HUDEP-2 (cell line): ENCODE results near the gene DENND4A.

ENCODE experiments used
- DNase-seq, 76 experiments: peaks; one replicate each; lab custom pipeline; 2025; ENCODE audit not compliant: unreplicated experiment in 76 of 76; lab: John Stamatoyannopoulos, UW

The DENND4A gene

DNA sequence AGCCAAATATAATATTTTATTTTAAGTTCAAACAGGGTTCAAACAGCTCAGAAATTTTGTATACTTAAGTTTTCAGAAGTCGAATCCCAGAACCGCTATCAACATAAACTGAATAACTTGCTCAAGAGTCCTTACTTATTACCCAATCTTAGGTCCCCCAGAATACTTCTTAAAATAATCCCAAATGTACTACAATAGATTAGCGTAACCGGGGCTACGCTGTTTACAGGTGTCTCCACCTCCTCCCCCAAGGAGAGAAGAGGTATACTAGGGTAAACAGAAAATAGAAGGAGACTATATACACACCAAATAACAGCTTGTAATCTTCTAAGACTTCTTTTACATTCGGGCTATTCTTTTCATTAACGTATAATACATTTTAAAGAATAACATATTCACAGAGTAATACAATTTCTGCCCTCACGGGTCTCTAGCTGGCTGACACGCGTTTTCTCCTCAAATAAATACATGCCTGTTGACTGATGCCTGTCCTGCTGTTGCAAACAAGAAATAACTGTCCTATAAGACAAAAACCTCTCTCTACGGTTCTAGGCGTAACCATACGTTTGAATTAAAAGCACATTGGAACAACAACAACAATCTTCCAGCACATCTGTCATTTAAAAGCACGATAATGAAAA lies 1.3 kb downstream of the DENND4A start:
- DNase-seq, result peak in 3 of 76 experiments; percentile 46 to 64 (median 51)

DNA sequence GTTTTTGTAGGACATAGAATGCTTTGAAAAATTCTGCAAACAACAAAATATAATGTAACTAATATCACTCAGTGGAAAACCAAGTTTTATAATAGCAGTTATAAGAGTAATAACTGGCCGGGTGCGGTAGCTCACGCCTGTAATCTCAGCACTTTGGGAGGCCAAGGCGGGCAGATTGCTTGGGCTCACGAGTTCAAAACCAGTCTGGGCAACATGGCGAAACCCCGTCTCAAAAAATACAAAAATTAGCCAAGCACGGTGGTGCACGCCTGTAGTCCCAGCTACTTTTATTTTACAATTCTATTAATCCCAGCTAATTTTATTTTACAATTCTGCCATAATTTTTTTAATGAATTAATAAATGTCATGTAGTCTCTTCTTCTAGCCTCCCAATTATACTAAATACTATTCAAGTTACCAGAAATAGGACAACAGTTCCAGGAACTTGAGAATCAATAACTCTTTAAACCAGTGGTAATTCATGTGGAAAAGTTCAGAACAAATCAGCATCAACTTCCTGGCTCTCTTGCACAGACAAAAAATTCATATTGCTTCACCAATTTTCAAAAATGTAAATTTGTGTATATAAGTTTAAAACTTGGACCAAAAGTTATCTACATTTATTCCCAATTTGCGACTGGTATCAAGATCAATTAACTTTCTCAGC lies 2.2 kb downstream of the DENND4A start:
- no peak for DNase-seq

DNA sequence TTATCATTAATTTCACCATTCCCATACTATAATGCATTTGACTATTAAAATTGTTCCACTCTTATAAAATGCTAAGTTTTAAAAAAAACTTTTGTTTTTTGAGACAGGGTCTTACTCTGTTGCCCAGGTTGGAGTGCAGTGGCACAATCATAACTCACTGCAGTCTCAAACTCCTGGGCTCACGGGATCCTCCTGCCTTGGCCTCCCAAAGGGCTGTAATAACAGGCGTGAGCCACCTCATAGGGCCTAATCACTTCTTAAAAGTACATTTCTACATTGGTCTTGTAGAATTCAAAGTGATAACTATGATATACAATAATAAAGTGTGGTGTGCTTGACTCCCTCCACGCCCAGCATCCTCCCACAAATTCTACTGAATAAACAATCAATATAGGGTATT lies 3.0 kb downstream of the DENND4A start:
- no peak for DNase-seq

DNA sequence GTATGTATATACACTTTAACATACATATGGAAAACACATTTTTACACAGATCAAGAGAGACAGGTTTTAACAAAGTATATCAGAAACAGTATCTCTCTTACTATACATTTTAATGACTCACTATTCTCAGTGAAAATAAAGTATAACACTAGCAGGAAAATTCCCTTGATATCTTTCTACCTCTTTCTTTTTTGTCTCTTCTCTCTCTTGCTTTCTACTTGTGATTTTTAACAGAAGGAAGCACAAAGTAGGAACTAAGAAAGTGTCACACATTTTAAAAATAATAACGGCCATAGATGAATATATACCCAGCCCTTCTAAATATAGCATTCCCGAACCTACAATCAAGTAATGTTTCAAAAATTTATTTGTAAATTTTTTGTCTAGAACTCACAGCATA lies 4.8 kb downstream of the DENND4A start:
- DNase-seq, result no peak

DNA sequence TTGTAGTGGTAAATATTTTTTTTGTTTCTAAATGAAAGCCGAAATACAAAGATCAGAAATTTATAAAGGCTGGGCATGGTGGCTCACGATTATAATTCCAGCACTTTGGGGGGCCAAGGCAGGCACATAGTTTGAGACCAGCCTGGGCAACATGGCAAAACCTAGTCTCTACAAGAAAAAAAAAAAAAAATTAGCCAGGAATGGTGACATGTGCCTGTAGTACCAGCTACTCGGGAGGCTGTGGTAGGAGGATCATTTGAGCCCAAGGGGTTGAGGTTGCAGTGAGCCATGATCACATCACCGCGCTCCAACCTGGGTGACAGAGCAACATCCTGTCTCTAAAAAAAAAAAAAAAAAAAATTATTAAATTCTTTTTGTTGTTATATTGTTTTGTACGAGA lies 6.9 kb downstream of the DENND4A start:
- DNase-seq, result no peak

DNA sequence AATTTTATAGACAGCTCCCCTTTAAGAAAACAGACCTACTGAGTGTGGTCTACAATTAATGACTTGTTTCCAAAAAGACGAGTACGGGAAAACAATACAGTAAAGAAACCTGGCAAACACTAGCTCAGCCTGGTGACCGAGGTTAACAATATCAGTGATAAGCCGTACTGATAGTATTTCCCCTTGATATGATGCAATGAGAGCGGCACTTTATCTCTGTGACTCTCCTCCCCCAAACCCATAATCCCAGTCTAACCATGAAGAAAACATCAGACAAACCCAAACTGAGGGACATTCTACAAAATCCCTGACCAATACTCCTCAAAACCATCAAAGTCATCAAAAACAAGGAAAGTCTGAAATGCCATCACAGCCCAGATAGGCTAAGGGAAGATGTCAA lies 8.2 kb downstream of the DENND4A start:
- peak in 19 of 76 experiments; percentile 12 to 50 (median 28) for DNase-seq

DNA sequence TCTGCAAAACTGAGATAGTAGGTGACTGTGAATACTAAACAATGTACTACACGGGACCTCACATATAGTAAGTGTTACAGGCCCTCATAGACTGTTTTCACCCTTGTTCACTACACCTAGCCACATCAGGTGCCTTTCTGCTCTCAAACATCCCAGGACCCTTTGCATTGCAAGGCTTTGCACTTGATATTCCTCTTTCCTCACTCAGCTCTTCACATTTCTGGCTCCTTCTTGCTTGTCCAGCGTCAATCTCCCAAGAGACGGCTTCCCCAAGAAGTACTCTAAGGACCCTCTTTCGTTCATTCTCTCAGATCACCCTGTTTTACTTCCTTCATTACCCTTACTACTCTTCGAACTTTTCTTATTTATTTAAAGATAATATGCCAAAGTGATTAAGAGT lies 10.0 kb downstream of the DENND4A start:
- DNase-seq, result no peak

DNA sequence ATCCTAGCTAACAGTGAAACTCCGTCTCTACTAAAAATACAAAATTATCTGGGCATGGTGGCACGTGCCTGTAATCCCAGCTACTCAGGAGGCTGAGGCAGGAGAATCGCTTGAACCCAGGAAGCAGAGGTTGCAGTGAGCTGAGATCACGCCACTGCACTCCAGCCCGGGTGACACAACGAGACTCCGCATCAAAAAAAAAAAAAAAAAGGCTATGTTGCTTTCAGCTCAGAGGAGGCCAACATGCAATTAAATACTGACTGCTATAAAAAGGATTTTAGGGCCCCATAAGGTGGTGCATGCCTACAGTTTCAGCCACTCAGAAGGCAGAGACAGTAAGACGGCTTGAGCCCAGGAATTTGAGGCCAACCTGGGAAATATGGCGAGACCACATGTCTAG lies 13.4 kb downstream of the DENND4A start:
- peak in 5 of 76 experiments; percentile 6 to 33 (median 24) for DNase-seq

DNA sequence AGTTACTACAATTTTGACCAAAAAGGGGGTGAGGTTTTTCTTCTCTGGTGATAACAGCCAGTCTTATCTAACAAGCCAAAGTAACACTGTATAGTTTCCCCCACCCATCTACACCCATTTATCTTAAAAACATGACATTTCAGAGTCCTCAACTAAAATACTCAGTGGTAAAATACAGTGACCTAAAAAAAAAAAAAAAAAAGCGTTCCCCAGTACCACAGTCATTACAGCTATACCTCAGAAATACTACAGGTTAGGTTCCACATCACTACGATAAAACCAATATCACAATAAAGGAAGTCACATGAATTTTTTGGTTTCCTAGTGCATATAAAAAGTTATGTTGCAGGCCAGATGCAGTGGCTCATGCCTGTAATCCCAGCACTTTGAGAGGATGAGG lies 13.8 kb downstream of the DENND4A start:
- DNase-seq, result peak in 37 of 76 experiments; percentile 15 to 89 (median 65)

DNA sequence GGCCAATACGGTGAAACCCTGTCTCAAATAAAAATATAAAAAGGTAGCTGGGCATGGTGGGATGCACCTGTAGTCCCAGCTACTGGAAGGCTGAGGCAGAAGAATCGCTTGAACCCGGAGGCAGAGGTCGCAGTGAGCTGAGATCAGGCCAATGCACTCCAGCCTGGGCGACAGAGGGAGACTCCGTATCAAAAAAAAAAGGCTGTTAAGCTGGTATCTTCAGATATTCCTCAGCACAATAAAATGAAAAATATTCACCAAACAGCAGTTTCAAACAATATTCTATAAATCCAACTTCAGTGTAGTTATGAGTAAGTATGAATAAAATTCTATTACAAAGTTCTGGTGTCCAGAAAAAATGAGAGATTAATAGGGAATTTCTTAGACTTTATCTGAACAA lies 14.2 kb downstream of the DENND4A start:
- DNase-seq, result peak in 62 of 76 experiments; percentile 8 to 82 (median 41)

DNA sequence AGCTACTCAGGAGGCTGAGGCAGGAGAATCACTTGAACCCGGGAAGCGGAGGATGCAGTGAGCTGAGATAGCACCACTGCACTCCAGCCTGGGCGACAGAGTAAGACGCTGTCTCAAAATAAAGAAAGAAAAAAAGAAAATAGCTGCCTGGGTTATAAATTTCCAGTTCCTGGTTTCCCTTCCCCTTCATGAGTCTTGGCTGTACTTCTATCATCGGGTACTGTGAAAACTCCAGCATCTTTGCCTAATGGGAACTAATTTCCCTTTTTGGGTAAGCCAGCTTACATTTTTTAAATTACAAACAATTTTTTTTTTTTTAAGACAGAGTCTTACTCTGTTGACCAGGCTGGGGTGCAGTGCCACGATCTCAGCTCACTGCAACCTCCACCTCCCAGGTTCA lies 15.0 kb downstream of the DENND4A start:
- no peak for DNase-seq

DNA sequence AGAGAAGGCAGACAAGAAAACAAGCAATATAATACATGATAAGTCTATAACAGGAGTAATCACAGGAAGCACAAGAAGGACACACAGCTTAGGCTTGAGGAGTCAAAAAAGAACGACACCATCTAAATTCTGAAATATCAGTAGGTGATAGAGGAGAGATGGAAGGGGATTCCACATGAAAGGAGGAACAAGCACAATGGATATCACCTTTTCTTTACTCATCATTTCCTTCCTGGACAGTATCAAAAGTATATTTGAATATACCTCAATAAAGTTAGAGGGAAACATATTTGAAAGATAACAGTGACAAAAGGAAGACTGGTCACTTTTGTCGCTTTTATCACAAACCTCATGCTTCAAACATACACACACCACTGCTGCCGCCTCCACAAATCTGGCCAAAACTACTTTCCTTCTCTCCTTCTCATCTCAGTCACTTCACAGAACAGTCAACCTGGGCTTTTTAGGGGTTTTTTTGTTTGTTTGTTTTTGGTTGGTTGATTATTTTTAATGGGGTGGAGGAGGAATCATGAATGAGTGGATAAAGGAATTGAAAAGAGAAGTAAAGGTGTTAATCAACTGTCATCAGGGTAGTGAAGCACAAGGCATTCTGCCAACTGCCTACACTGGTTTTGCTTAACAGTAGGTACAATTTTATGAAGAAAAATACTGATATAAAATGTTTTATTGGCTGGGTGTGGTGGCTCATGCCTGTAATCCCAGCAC lies 18.5 kb downstream of the DENND4A start:
- DNase-seq, result peak in 4 of 76 experiments; percentile 2 to 18 (median 13)

DNA sequence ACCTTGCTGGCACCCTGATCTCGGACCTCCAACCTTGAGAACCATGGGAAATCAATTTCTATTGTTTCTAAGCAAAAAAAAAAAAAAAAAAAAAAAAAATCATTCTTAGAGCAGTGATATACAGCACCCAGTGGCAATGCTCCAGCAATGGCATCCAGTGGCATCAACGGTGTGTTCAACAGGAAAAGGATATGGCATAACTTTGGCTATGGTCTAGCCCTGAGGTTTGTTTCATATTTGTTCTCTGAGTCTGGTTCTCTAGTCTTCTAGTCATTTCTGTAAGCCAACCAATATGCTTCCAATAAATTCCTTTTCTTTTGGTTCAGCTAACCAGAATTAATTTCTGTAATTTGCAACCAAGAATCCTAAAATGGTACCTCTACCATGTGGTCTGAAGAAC lies 19.2 kb downstream of the DENND4A start:
- no peak for DNase-seq

DNA sequence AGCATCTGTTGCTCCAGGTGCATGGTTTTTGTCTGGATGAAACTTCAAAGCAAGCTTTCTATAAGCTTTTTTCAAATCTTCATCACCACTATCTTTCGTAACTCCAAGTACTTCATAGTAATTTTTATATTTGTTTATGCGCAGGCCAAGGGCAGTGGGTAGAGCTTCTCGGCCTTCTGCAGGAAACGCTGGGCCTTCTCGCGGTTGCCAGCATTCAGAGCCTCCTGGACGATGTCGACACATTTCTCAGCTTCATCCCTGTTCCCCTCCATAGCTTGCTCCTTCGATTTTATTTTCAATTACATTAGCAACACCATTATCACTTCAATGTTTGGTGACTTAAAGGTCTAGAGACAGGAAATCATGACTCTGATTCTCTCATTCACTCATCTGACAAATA lies 20.2 kb downstream of the DENND4A start:
- no peak for DNase-seq

DNA sequence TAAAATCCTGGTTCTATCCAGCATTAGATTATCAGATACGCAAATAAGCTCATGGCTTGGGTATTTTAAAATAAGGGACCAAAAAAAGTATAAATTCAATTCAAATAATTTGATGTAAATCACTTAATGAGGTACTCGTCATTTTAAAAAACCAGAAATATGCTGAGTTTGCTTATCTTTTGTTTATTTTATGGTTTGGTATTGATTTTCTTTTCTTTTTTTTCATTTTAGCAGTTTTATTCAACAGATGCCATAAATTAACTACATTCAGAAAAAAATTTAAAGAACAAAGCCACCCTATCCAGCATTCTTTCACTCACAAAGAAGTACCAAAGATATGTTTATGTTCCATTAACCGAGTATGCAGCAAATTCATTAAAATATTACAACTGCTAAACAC lies 22.6 kb downstream of the DENND4A start:
- DNase-seq, result no peak

DNA sequence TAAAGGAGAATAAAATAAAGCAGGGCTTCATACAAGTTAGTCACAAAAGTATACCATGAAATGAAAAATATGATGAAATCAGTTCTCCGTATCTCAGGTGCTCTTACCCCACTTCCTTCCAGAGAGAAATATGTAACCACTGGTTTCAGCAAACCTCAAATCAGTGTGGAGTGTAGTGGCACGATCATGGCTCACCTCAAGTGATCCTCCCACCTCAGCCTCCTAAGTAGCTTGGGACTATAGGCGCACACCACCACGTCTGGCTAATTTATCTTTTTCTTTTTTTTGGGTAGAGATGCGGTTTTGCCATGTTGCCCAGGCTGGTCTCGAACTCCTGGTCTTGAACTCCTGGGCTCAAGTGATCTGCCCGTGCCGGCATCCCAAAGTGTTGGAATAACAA lies 24.2 kb downstream of the DENND4A start:
- no peak for DNase-seq

DNA sequence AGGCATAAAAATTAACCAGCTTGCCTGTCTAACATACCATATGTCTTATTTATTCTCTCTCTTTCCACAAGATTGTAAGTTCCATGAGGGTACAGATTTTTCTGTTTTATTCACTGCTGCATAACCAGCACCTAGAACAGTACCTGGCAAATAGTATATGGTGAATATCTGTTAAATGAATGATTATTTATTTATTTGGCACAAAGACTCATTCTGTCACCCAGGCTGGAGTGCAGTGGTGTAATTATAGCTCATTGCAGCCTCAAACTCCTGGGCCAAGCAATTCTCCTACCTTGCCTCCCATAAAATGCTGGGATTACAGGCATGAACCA lies 24.9 kb downstream of the DENND4A start:
- DNase-seq, result no peak

DNA sequence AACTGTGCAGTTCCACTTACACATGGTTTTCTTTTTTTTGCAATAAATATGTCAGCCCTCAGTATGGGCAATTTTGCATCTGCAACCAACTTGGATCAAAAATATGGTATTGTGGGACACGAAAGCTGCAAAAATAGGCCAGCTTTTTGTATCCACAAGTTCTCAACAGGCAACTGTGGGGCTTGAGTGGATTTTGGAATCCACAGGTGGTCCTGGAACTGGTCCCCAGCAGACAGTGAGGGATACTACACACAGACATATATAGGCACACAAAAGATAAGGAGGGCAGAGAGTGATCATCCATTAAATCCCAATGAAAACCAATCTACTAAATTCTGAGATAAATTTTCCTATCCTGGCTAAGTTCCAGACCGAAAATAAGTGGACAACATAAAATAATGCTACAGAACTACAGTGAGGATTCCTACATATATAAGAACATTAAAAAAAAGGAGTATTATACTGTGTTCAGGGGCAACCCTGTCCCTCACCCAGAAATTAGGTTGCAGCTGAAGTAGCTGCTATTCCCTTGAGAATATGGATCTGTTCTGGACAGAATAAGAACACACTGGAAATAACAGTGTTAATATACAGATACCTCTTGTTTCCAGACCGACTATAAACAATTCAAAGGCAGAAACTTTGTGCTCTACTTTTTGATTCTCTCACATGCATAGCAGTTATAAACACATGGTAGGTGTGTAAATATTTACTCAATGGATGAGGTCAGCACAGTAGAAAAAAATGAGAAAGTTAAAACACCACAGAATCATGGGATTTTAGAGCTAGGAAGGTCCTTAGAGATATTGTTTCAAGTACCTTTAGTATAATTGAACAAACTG lies 25.4 kb downstream of the DENND4A start:
- DNase-seq, result no peak

DNA sequence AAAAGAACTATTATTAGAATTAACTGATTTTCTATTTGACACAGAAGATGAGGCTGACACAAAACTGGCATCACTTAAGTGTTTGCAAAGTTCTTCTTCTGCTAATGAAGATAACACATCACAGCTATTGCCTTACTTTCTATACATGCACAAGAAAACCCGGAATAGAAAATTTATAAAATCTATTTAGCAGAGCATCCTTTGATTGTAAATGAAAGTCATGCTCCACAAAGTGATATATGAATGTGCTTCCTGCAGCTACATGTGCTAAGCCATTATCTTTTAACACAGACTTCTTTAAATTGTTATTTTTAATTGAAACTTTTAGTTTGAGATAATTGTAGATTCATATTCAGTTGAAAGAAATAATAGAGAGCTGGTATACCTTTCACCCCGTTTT lies 27.0 kb downstream of the DENND4A start:
- no peak for DNase-seq

DNA sequence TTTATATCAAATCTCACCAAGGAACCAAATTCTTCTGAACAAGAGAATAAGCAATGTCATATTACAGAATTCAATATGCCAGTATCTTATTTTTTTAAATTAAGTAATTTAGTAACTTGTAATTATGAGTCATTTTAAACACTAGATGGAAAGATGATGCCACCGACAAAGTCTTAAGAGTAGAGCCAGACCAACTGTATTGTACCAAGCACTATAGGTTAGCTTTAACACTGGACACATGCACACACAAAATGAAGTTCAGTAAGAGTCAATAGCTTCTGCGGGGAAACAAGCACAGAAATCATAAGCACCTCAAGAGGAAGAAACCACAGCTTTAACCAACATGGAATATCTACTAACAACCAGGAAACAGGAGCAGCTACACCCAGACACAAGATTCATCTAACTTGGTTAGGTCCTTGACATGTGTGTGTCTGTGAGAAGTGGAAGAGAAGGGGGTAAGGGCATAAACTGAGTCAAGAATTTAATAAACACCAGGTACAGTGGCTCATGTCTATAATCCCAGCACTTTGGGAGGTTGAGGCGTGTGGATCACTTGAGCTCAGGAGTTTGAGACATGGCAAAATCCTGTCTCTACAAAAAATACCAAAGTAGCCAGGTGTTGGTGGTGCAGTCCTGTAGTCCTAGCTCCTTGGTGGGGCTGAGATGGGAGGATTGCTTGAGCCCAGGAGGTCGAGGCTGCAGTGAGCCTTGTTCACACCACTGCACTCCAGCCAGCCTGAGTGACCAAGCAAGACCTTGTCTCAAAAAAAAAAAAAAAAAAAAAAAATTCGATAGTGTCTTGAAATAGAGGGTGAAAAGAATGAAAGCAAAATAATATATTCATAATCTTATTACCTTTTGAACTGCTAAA lies 28.9 kb downstream of the DENND4A start:
- DNase-seq, result no peak
